Mesenchymal stem cell (in vitro differentiated cells and primary cell): ENCODE results near the gene NAA60.

ENCODE experiments used
- DNase-seq: peaks from one replicate; pipeline ENCODE4 v3.0.0-alpha.2; 2013
- H2AFZ ChIP-seq: one replicate; pipeline ENCODE4 v1.6.1; 2013; ENCODE audit warnings: low read depth, mild to moderate bottlenecking, control low read depth, inconsistent platforms, low read length, moderate library complexity
- H2AK5ac ChIP-seq: 2 replicates; pipeline ENCODE4 v1.6.1; 2013; ENCODE audit warnings: low read length, moderate library complexity, mild to moderate bottlenecking, inconsistent platforms; ENCODE audit not compliant: severe bottlenecking
- H2BK120ac ChIP-seq: one replicate; pipeline ENCODE4 v1.6.1; 2013; ENCODE audit warnings: low read depth, mild to moderate bottlenecking, inconsistent platforms, low read length, moderate library complexity
- H2BK12ac ChIP-seq, 2 experiments: one replicate each; pipeline ENCODE4 v1.6.1; 2013; ENCODE audit warnings: inconsistent platforms in 2 of 2, low read length in 2 of 2, mild to moderate bottlenecking in 2 of 2, moderate library complexity in 2 of 2, control low read depth in 1 of 2
- H2BK15ac ChIP-seq: one replicate; pipeline ENCODE4 v1.6.1; 2013; ENCODE audit warnings: mild to moderate bottlenecking, low read depth, inconsistent platforms; ENCODE audit not compliant: poor library complexity, severe bottlenecking
- H2BK5ac ChIP-seq: 2 replicates; pipeline ENCODE4 v1.6.1; 2013; ENCODE audit warnings: low read depth, mild to moderate bottlenecking, low read length, control low read depth, inconsistent platforms; ENCODE audit not compliant: poor library complexity, severe bottlenecking
- H3K14ac ChIP-seq, 2 experiments: one replicate each; pipeline ENCODE4 v1.6.1; 2013; ENCODE audit warnings: inconsistent platforms in 2 of 2, low read length in 2 of 2, control low read depth in 1 of 2, mild to moderate bottlenecking in 1 of 2, moderate library complexity in 1 of 2
- H3K18ac ChIP-seq, 2 experiments: one replicate each; pipeline ENCODE4 v1.6.1; 2013; ENCODE audit warnings: inconsistent platforms in 2 of 2, low read length in 2 of 2, control low read depth in 1 of 2, low read depth in 1 of 2, mild to moderate bottlenecking in 1 of 2
- H3K23ac ChIP-seq, 2 experiments: one replicate each; pipeline ENCODE4 v1.6.1; 2013; ENCODE audit warnings: inconsistent platforms in 2 of 2, low read length in 2 of 2, mild to moderate bottlenecking in 2 of 2, moderate library complexity in 2 of 2, control low read depth in 1 of 2
- H3K27ac ChIP-seq: 2 replicates; pipeline ENCODE4 v1.5.1; 2013; ENCODE audit warnings: mild to moderate bottlenecking, moderate library complexity, low read length, control low read depth, inconsistent platforms; ENCODE audit not compliant: poor library complexity, severe bottlenecking
- H3K27me3 ChIP-seq, 2 experiments: 2 replicates each; pipeline versions ENCODE4 v1.6.1 to v1.7.0; 2013; ENCODE audit warnings: low read length in 2 of 2, mild to moderate bottlenecking in 2 of 2, moderate library complexity in 2 of 2, control low read depth in 1 of 2, inconsistent platforms in 1 of 2; ENCODE audit not compliant: control insufficient read depth in 1 of 2, insufficient read depth in 1 of 2
- H3K36me3 ChIP-seq, 2 experiments: 2 replicates each; pipeline versions ENCODE4 v1.6.1 to v1.7.0; 2013; ENCODE audit warnings: low read length in 2 of 2, control low read depth in 1 of 2, inconsistent platforms in 1 of 2, low read depth in 1 of 2, mild to moderate bottlenecking in 1 of 2; ENCODE audit not compliant: insufficient read depth in 2 of 2, control insufficient read depth in 1 of 2
- H3K4ac ChIP-seq, 2 experiments: one replicate each; pipeline ENCODE4 v1.6.1; 2013; ENCODE audit warnings: inconsistent platforms in 2 of 2, low read length in 2 of 2, mild to moderate bottlenecking in 2 of 2, moderate library complexity in 2 of 2, control low read depth in 1 of 2, low read depth in 1 of 2
- H3K4me1 ChIP-seq: 2 replicates; pipeline ENCODE4 v1.6.1; 2013; ENCODE audit warnings: low read depth, low read length, control low read depth; ENCODE audit not compliant: control insufficient read depth, insufficient read depth
- H3K4me2 ChIP-seq: 2 replicates; pipeline ENCODE4 v1.6.1; 2013; ENCODE audit warnings: low read length, mild to moderate bottlenecking, inconsistent platforms; ENCODE audit not compliant: poor library complexity, severe bottlenecking
- H3K4me3 ChIP-seq, 2 experiments: 2 replicates each; pipeline versions ENCODE4 v1.5.1 to v1.7.0; 2013; ENCODE audit warnings: low read length in 2 of 2, mild to moderate bottlenecking in 2 of 2, control low read depth in 1 of 2, low read depth in 1 of 2; ENCODE audit not compliant: insufficient read depth in 1 of 2
- H3K79me1 ChIP-seq: replicated peaks from 2 replicates; pipeline ENCODE4 v1.6.1; 2013; ENCODE audit warnings: mild to moderate bottlenecking, control low read depth, low read length, inconsistent platforms; ENCODE audit not compliant: poor library complexity, severe bottlenecking
- H3K9ac ChIP-seq: 2 replicates; pipeline ENCODE4 v1.7.0; 2013; ENCODE audit warnings: mild to moderate bottlenecking, low read length, moderate library complexity
- H3K9me3 ChIP-seq: 2 replicates; pipeline ENCODE4 v1.7.0; 2013; ENCODE audit warnings: mild to moderate bottlenecking, low read length; ENCODE audit not compliant: control insufficient read depth
- H4K8ac ChIP-seq: one replicate; pipeline ENCODE4 v1.6.1; 2013; ENCODE audit warnings: inconsistent platforms, mild to moderate bottlenecking, low read length, moderate library complexity
- H4K91ac ChIP-seq: one replicate; pipeline ENCODE4 v1.6.1; 2013; ENCODE audit warnings: mild to moderate bottlenecking, low read length, inconsistent platforms
- WGBS: methylation state at CpG from one replicate; pipeline ENCODE4 v1.1.7; 2013; ENCODE audit warnings: mixed read lengths; 5-methylcytosine and 5-hydroxymethylcytosine counted together

Gene NAA60

GRCh38 chr16:3475604-3476375, 32.3 kb downstream of the NAA60 start:
- WGBS, result 98% methylated on average over 29 of the region's 29 CpGs
- Histone ChIP-seq H2AFZ (no peak overlapping the region), H3K18ac (no peak overlapping the region), H3K9me3 (no peaks in the 10 kb centered on the region), H3K79me1 (peaks cover 14% of the 10 kb centered on the region), H3K4me2 (no peak overlapping the region), H3K4ac (no peak overlapping the region), H3K23ac (no peak overlapping the region), H2AK5ac (no peak overlapping the region), H3K9ac (no peak overlapping the region), H3K27me3 (no peaks in the 10 kb centered on the region), H2BK12ac (no peak overlapping the region), H3K36me3 (peaks cover 26 to 43% of the 10 kb centered on the region in 2 experiments), H3K4me1 (peaks cover 16% of the 10 kb centered on the region), H3K4me3 (no peak overlapping the region), H2BK15ac (no peak overlapping the region), H2BK5ac (no peak overlapping the region), H3K14ac (no peak overlapping the region), H3K27ac (no peak overlapping the region), H4K8ac (no peak overlapping the region), H4K91ac (no peak overlapping the region), H2BK120ac (no peak overlapping the region)
- no peak for DNase-seq

DNA sequence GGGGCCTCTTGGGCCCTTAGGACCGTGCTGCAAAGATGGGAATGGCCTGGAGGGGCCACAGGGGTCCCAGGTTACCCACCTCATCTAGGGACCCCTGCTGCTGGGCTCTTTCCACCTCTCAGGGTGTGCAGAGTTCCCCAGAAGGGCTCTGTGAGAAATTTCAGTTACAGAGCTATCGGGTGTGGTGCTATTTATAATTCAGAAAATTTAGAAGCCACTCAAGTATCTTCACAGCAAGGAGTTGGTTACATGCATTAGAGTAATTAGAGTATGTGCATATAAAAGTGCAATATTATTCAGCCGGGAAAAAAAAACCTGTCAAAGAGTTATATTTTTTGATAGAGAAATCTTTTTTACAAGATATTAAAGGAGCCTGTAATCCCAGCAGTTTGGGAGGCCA, 32.9 kb downstream of the NAA60 start:
- Histone ChIP-seq H2AK5ac (no peak overlapping the region), H4K8ac (no peak overlapping the region), H3K4ac (no peak overlapping the region), H3K4me1 (peaks cover 21% of the 10 kb centered on the region), H3K27ac (no peak overlapping the region), H3K79me1 (peaks cover 15% of the 10 kb centered on the region), H2BK120ac (no peak overlapping the region), H2BK15ac (no peak overlapping the region), H3K9me3 (no peaks in the 10 kb centered on the region), H3K9ac (no peak overlapping the region), H2BK5ac (no peak overlapping the region), H4K91ac (no peak overlapping the region), H3K4me2 (no peak overlapping the region), H3K14ac (no peak overlapping the region), H3K27me3 (no peaks in the 10 kb centered on the region), H3K36me3 (peaks cover 32 to 47% of the 10 kb centered on the region in 2 experiments), H3K18ac (no peak overlapping the region), H3K23ac (no peak overlapping the region), H2BK12ac (no peak overlapping the region), H3K4me3 (no peak overlapping the region), H2AFZ (no peak overlapping the region)
- DNase-seq, result no peak
- 55% methylated on average over 1 of the region's 3 CpGs for WGBS

DNA sequence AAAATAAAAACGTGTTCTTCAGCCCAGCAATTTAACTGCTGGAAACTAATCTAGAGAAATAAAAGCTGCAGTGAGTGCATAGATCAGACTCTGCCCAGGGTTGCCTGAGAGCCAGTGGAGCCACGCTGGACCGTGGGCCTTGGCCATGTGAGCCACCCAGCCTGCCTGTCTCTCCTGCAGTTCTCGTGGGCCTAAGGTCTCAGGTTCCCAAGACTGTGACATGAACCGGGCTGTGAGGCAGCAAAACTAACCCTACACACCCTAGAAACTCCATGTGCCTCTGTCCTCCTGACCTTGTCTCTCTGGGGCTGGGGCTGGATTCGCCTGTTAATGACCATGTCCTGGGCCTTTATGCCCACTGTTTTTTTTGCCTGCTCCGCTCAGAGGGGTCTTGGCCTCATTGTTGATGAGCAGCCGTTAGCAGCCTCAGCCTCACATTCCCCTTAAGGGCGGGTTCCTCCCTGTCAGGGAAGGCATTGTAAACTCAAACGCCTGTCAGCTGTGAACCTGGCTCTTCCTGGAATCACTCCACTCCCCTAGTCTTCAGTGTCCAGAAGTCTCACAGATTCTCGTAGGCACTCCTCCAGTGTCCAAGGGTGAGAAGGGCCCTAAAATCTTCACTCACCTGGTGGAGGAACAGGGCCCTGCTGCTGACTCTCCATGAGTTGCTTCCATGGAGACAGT, 34.9 kb downstream of the NAA60 start:
- no peak overlapping the region for H3K14ac ChIP-seq
- no peak for DNase-seq
- H3K23ac ChIP-seq, result no peak overlapping the region

GRCh38 chr16:3479654-3480216, 36.3 kb downstream of the NAA60 start:
- peaks cover 39% of the 10 kb centered on the region for H3K79me1 ChIP-seq
- no peak overlapping the region for H2BK120ac ChIP-seq
- no peak overlapping the region for H3K23ac ChIP-seq
- H3K18ac ChIP-seq, result no peak overlapping the region
- DNase-seq, result no peak
- peaks cover 59 to 65% of the 10 kb centered on the region in 2 experiments for H3K36me3 ChIP-seq
- no peak overlapping the region for H3K4me3 ChIP-seq
- H3K27ac ChIP-seq, result no peak overlapping the region
- H3K4me2 ChIP-seq, result no peak overlapping the region
- no peak overlapping the region for H2AK5ac ChIP-seq
- peaks cover 11% of the 10 kb centered on the region for H3K4me1 ChIP-seq
- no peak overlapping the region for H3K9ac ChIP-seq
- no peaks in the 10 kb centered on the region for H3K27me3 ChIP-seq
- H2BK5ac ChIP-seq, result no peak overlapping the region
- H4K91ac ChIP-seq, result no peak overlapping the region
- no peak overlapping the region for H2AFZ ChIP-seq
- H3K9me3 ChIP-seq, result no peaks in the 10 kb centered on the region
- H4K8ac ChIP-seq, result no peak overlapping the region
- H3K14ac ChIP-seq, result no peak overlapping the region
- no peak overlapping the region for H2BK12ac ChIP-seq
- WGBS, result 99% methylated on average over 9 of the region's 12 CpGs
- H2BK15ac ChIP-seq, result no peak overlapping the region
- H3K4ac ChIP-seq, result no peak overlapping the region

More for the DNA sequence above, 34.9 kb downstream of the NAA60 start:
- 95% methylated on average over 11 of the region's 11 CpGs for WGBS
- H2AK5ac ChIP-seq, result no peak overlapping the region
- H2BK120ac ChIP-seq, result no peak overlapping the region
- no peak overlapping the region for H4K8ac ChIP-seq
- peaks cover 18% of the 10 kb centered on the region for H3K4me1 ChIP-seq
- no peak overlapping the region for H3K4ac ChIP-seq
- no peak overlapping the region for H3K18ac ChIP-seq
- no peak overlapping the region for H3K27ac ChIP-seq
- no peak overlapping the region for H4K91ac ChIP-seq
- no peak overlapping the region for H3K4me2 ChIP-seq
- H2BK12ac ChIP-seq, result no peak overlapping the region
- H3K79me1 ChIP-seq, result peaks cover 32% of the 10 kb centered on the region
- no peaks in the 10 kb centered on the region for H3K27me3 ChIP-seq
- H2AFZ ChIP-seq, result no peak overlapping the region
- H3K4me3 ChIP-seq, result no peak overlapping the region
- no peak overlapping the region for H3K9ac ChIP-seq
- no peak overlapping the region for H2BK15ac ChIP-seq
- no peaks in the 10 kb centered on the region for H3K9me3 ChIP-seq
- H2BK5ac ChIP-seq, result no peak overlapping the region
- H3K36me3 ChIP-seq, result peaks cover 47 to 58% of the 10 kb centered on the region in 2 experiments
